Stomach (tissue), 9 donors: ENCODE measurements around the gene NTRK2. TPM values are rescaled to one million over a fixed set of nuclear protein-coding genes. Genes with fewer than 3 reads are reported as not detected.

Experiments
- DNase-seq, 2 donors: peaks; one replicate each; pipeline versions ENCODE4 v3.0.0 to v3.0.0-alpha.2; 2013 to 2019
- H3K27ac ChIP-seq, 5 donors: fragments of 200-600 bp in 4 of 5; sonication (generic) in 4 of 5; one replicate each; pipeline ENCODE4 v1.5.1; 2013 to 2019; ENCODE audit warnings: mild to moderate bottlenecking in 1 of 5, moderate library complexity in 1 of 5
- H3K27me3 ChIP-seq, 3 donors: fragments of 200-600 bp; sonication (generic); one replicate each; pipeline ENCODE4 v1.5.1; 2017 to 2019; ENCODE audit warnings: mixed run types in 1 of 3
- H3K36me3 ChIP-seq, 4 donors: fragments of 200-600 bp; sonication (generic); 1 replicate in 3 of 4; 2 replicates in 1 of 4; pipeline ENCODE4 v1.5.1; 2016 to 2019
- H3K4me1 ChIP-seq, 4 donors: fragments of 200-600 bp; sonication (generic); one replicate each; pipeline ENCODE4 v1.5.1; 2016 to 2019
- H3K4me3 ChIP-seq, 4 donors: fragments of 200-600 bp; sonication (generic) in 3 of 4; one replicate each; pipeline ENCODE4 v1.5.1; 2016 to 2019; ENCODE audit warnings: mild to moderate bottlenecking in 1 of 4
- H3K9me3 ChIP-seq, 4 donors: fragments of 200-600 bp; sonication (generic); one replicate each; pipeline ENCODE4 v1.5.1; 2016 to 2019
- CTCF ChIP-seq, 7 experiments: fragments of 450-650 bp in 4 of 7; fragments of 200-600 bp in 3 of 7; sonication (generic) in 3 of 7; IDR thresholded peaks; one replicate each; pipeline ENCODE4 v1.5.1; 2016 to 2019; ENCODE audit warnings: antibody characterized with exemption in 7 of 7, control low read depth in 2 of 7, mild to moderate bottlenecking in 1 of 7
- EP300 ChIP-seq: sonication (generic); formaldehyde crosslinking; IDR thresholded peaks from one replicate; pipeline ENCODE4 v1.6.1; 2017; ENCODE audit warnings: antibody characterized with exemption
- POLR2A ChIP-seq, 4 donors: fragments of 450-650 bp; IDR thresholded peaks; one replicate each; pipeline ENCODE4 v1.6.1; 2016; ENCODE audit warnings: antibody characterized with exemption in 4 of 4, control low read depth in 2 of 4, mild to moderate bottlenecking in 1 of 4, moderate library complexity in 1 of 4
- POLR2AphosphoS5 ChIP-seq, 3 donors: sonication (generic); formaldehyde crosslinking; IDR thresholded peaks; one replicate each; pipeline ENCODE4 v1.6.1; 2016; ENCODE audit warnings: antibody characterized with exemption in 3 of 3
- WGBS, 5 donors: extraction: QIAGEN DNeasy Blood & Tissue Kit in 3 of 5; methylation state at CpG; one replicate each; pipeline versions ENCODE4 v1.1.5 to v1.1.7; 2013 to 2018; 5-methylcytosine and 5-hydroxymethylcytosine counted together
- intact Hi-C: fragments of 100-400 bp; cut with DNase I; formaldehyde crosslinking; loops from one replicate; pipeline ENCODE4 v1.15.1; 2023; ENCODE audit warnings: low total_unique reads
- polyA plus RNA-seq, 3 donors: library from polyadenylated mRNA; stranded (reverse); fragments of 200-250 nt; gene quantifications; one replicate each; pipeline ENCODE4 v1.2.3, GENCODE V29; 2013
- total RNA-seq, 5 donors: library from RNA; depleted of rRNA; stranded (reverse); fragments of >200 nt; gene quantifications; one replicate each; pipeline versions ENCODE4 v1.1.0 to v1.2.3, GENCODE V29; 2014 to 2016
- donor health status: healthy with polysubstance abuse.
- donor health status: Bipolar disorder and iron deficiency.
- donor health status: healthy.

NTRK2 gene
- total and polyA plus RNA-seq, 8 donors: 0.06 to 8.8 (median 2.6) TPM

- no peak overlapping the region for H3K4me3 ChIP-seq
- H3K9me3 ChIP-seq: no peaks in the 10 kb centered on the region
- no peak for DNase-seq
- intact Hi-C loops: no loop called here
- no peak for TF ChIP-seq POLR2A (IDR thresholded peaks at IDR 0.05)
- TF ChIP-seq EP300: no peak
- TF ChIP-seq POLR2AphosphoS5 (IDR thresholded peaks at IDR 0.05): no peak
- no peak for TF ChIP-seq CTCF (IDR thresholded peaks at IDR 0.05)
- no peaks in the 10 kb centered on the region for H3K36me3 ChIP-seq
- H3K4me1 ChIP-seq: no peaks in the 10 kb centered on the region
- H3K27me3 ChIP-seq: peaks cover 0 to 3% (median 0%) of the 10 kb centered on the region in 3 donors
- 79 to 85% (median 83%) methylated on average over 7 of the region's 7 CpGs for WGBS, 5 donors
- no peak overlapping the region for H3K27ac ChIP-seq
These were observed 176.7 kb downstream of the NTRK2 start for GRCh38 chr9:84845956-84846900.

- intact Hi-C loops: no loop called here
- no peak for DNase-seq
- Histone ChIP-seq H3K9me3 (no peaks in the 10 kb centered on the region), H3K27me3 (peaks cover 0 to 3% (median 0%) of the 10 kb centered on the region in 3 donors), H3K4me3 (no peak overlapping the region), H3K4me1 (peaks cover 0 to 6% (median under 1%) of the 10 kb centered on the region in 4 donors), H3K27ac (no peak overlapping the region), H3K36me3 (no peaks in the 10 kb centered on the region)
- TF ChIP-seq CTCF (IDR thresholded peaks at IDR 0.05): no peak
- no peak for TF ChIP-seq EP300
- no peak for TF ChIP-seq POLR2AphosphoS5 (IDR thresholded peaks at IDR 0.05)
- no peak for TF ChIP-seq POLR2A (IDR thresholded peaks at IDR 0.05)
These were observed 177.4 kb downstream of the NTRK2 start for GRCh38 chr9:84846906-84847305.

GRCh38 chr9:84849049-84849448 lies 179.5 kb downstream of the NTRK2 start:
- Histone ChIP-seq H3K27me3 (no peaks in the 10 kb centered on the region), H3K9me3 (no peaks in the 10 kb centered on the region), H3K27ac (no peak overlapping the region), H3K4me1 (peaks cover 0 to 16% (median 7%) of the 10 kb centered on the region in 4 donors), H3K4me3 (no peak overlapping the region), H3K36me3 (no peaks in the 10 kb centered on the region)
- intact Hi-C loops: no loop called here
- no peak for DNase-seq
- 86 to 98% (median 95%) methylated on average over 2 of the region's 2 CpGs for WGBS, 5 donors
- no peak for TF ChIP-seq CTCF (IDR thresholded peaks at IDR 0.05)

GRCh38 chr9:84850830-84851392 lies 181.4 kb downstream of the NTRK2 start:
- H3K9me3 ChIP-seq: no peaks in the 10 kb centered on the region
- H3K4me3 ChIP-seq: no peak overlapping the region
- H3K4me1 ChIP-seq: peaks cover 0 to 16% (median 7%) of the 10 kb centered on the region in 4 donors
- 89 to 94% (median 91%) methylated on average over 4 of the region's 4 CpGs for WGBS, 5 donors
- no peak overlapping the region for H3K27ac ChIP-seq
- intact Hi-C loops: no loop called here
- DNase-seq: no peak
- no peaks in the 10 kb centered on the region for H3K27me3 ChIP-seq
- no peak for TF ChIP-seq POLR2AphosphoS5 (IDR thresholded peaks at IDR 0.05)
- TF ChIP-seq CTCF (IDR thresholded peaks at IDR 0.05): no peak
- no peak for TF ChIP-seq POLR2A (IDR thresholded peaks at IDR 0.05)
- no peak for TF ChIP-seq EP300
- H3K36me3 ChIP-seq: no peaks in the 10 kb centered on the region
